Measurements from ENCODE around the gene TLK1. TPM values are rescaled to one million over a fixed set of nuclear protein-coding genes. Genes with fewer than 3 reads are reported as not detected.

TLK1 gene
- total RNA-seq, 1 donor from 2014 or later, result 45.7 TPM

DNA sequence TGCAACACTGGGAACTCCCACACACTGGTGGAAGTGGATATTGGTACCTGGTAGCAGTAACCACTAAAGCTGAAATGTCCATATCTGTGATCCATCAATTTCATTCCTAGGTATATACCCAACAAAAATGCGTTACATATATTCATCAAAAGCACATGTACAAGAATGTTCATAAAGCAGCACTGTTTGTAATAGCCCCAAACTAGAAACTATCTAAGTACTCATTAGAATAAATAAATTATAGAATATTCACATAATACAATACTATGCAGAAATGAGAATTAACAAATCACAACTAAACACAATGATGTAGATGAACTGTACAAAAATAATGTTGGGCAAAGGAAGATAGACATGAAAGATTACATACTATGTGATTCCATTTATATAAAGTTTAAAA, 11.1 kb upstream of the TLK1 start:
- Mint-ChIP-seq H3K27ac (ENCODE audit: unreplicated experiment) (no peak overlapping the region), H3K4me3 (ENCODE audit: unreplicated experiment) (no peak overlapping the region), H3K27me3 (ENCODE audit: unreplicated experiment) (no peaks in the 10 kb centered on the region), H3K4me1 (ENCODE audit: low read depth, unreplicated experiment) (no peaks in the 10 kb centered on the region), H3K36me3 (ENCODE audit: unreplicated experiment) (no peaks in the 10 kb centered on the region), H3K9me3 (ENCODE audit: unreplicated experiment) (peaks cover 2% of the 10 kb centered on the region)
- no peak for TF ChIP-seq CTCF (IDR thresholded peaks at IDR 0.05; ENCODE audit: partially characterized antibody, unreplicated experiment)
- DNase-seq, result no peak

- no peaks in the 10 kb centered on the region for H3K4me1 Mint-ChIP-seq (ENCODE audit: low read depth, unreplicated experiment)
- H3K36me3 Mint-ChIP-seq (ENCODE audit: unreplicated experiment), result no peaks in the 10 kb centered on the region
- H3K9me3 Mint-ChIP-seq (ENCODE audit: unreplicated experiment), result peaks cover 2% of the 10 kb centered on the region
- H3K4me3 Mint-ChIP-seq (ENCODE audit: unreplicated experiment), result no peak overlapping the region
- H3K27me3 Mint-ChIP-seq (ENCODE audit: unreplicated experiment), result no peaks in the 10 kb centered on the region
- no peak for DNase-seq
- H3K27ac Mint-ChIP-seq (ENCODE audit: unreplicated experiment), result no peak overlapping the region
- TF ChIP-seq CTCF (IDR thresholded peaks at IDR 0.05; ENCODE audit: partially characterized antibody, unreplicated experiment), result no peak
Observed at GRCh38 chr2:171169839-171170238, 9.1 kb upstream of the TLK1 start.

DNA sequence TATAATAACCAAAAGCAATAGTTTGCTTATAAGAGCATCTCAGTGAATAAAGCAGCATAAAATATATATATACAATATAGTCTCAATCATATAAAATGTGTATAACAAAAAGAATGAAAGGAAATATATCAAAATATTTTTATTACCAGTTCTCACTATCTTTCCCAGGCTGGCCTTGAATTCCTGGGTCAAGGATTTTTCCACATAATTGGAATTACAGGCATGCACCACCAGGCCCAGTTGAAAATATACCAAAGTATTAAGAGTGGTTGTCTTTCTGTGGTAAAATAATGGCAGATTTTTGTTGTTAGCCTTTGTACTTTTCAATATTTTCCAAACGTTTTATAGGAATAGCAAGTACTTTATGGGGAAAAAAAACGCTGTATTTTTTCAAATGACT, 8.6 kb upstream of the TLK1 start:
- TF ChIP-seq CTCF (IDR thresholded peaks at IDR 0.05; ENCODE audit: partially characterized antibody, unreplicated experiment), result no peak
- Mint-ChIP-seq H3K9me3 (ENCODE audit: unreplicated experiment) (peaks cover 2% of the 10 kb centered on the region), H3K27ac (ENCODE audit: unreplicated experiment) (no peak overlapping the region), H3K4me1 (ENCODE audit: low read depth, unreplicated experiment) (no peaks in the 10 kb centered on the region), H3K36me3 (ENCODE audit: unreplicated experiment) (no peaks in the 10 kb centered on the region), H3K4me3 (ENCODE audit: unreplicated experiment) (no peak overlapping the region), H3K27me3 (ENCODE audit: unreplicated experiment) (no peaks in the 10 kb centered on the region)
- DNase-seq, result no peak

- Mint-ChIP-seq H3K9me3 (ENCODE audit: unreplicated experiment) (peaks cover 4% of the 10 kb centered on the region), H3K4me3 (ENCODE audit: unreplicated experiment) (no peak overlapping the region), H3K36me3 (ENCODE audit: unreplicated experiment) (no peaks in the 10 kb centered on the region), H3K27ac (ENCODE audit: unreplicated experiment) (no peak overlapping the region), H3K27me3 (ENCODE audit: unreplicated experiment) (no peaks in the 10 kb centered on the region), H3K4me1 (ENCODE audit: low read depth, unreplicated experiment) (no peaks in the 10 kb centered on the region)
- DNase-seq, result no peak
- no peak for TF ChIP-seq CTCF (IDR thresholded peaks at IDR 0.05; ENCODE audit: partially characterized antibody, unreplicated experiment)
Observed at GRCh38 chr2:171167352-171167997, 6.8 kb upstream of the TLK1 start.

DNA sequence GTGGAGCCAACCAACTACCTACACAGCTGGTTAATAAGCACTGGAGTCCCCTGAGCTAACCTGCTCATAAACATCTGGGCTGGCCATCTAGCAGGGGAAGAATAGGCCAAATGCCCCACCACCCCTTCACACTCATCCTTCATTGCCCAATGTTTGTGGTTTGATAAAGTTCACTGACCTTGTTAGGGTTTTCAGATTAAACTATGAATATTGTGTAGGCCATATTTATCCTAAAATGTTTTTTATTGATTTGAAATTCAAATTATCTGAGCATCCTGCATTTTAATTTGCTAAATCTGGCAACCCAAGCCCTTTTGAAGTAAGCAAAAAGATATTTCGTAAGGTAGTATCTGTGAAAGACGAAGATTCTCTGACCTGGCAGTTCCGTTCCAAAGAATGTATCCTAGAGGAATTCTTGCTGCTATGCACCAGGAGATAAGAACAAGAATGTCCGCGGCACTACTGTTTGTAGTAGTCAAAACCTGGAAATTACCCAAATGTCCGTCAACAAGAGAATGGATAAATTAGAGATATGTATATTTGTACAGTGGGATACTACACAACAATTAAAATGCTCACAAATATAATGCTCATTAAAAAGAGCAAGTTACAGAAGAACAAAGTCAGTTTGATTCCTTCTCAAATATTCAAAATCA, 5.8 kb upstream of the TLK1 start:
- peaks cover 4% of the 10 kb centered on the region for H3K9me3 Mint-ChIP-seq (ENCODE audit: unreplicated experiment)
- H3K4me3 Mint-ChIP-seq (ENCODE audit: unreplicated experiment), result no peak overlapping the region
- no peaks in the 10 kb centered on the region for H3K36me3 Mint-ChIP-seq (ENCODE audit: unreplicated experiment)
- no peak for DNase-seq
- H3K27me3 Mint-ChIP-seq (ENCODE audit: unreplicated experiment), result no peaks in the 10 kb centered on the region
- no peak for TF ChIP-seq CTCF (IDR thresholded peaks at IDR 0.05; ENCODE audit: partially characterized antibody, unreplicated experiment)
- H3K4me1 Mint-ChIP-seq (ENCODE audit: low read depth, unreplicated experiment), result peaks cover 2% of the 10 kb centered on the region
- no peak overlapping the region for H3K27ac Mint-ChIP-seq (ENCODE audit: unreplicated experiment)

Measured in glutamatergic neuron (in vitro differentiated cells).